Skeletal muscle tissue (tissue), 4 donors: ENCODE results near the gene VIPR2. TPM values are rescaled to one million over a fixed set of nuclear protein-coding genes. Genes with fewer than 3 reads are reported as not detected.

Experiments used
- H3K27ac ChIP-seq: one replicate; pipeline ENCODE4 v1.7.0; 2013; ENCODE audit warnings: mild to moderate bottlenecking, low read depth, low read length, inconsistent platforms
- H3K27me3 ChIP-seq, 3 donors: one replicate each; pipeline ENCODE4 v1.7.0; 2013; ENCODE audit warnings: low read length in 3 of 3; ENCODE audit not compliant: control insufficient read depth in 3 of 3, insufficient read depth in 3 of 3
- H3K36me3 ChIP-seq, 3 donors: one replicate each; pipeline ENCODE4 v1.7.0; 2013; ENCODE audit warnings: low read length in 3 of 3; ENCODE audit not compliant: control insufficient read depth in 3 of 3, insufficient read depth in 3 of 3
- H3K4me1 ChIP-seq, 3 donors: one replicate each; pipeline ENCODE4 v1.7.0; 2013; ENCODE audit warnings: low read length in 3 of 3, mild to moderate bottlenecking in 3 of 3; ENCODE audit not compliant: control insufficient read depth in 3 of 3, insufficient read depth in 3 of 3
- H3K4me3 ChIP-seq, 3 donors: one replicate each; pipeline ENCODE4 v1.7.0; 2013; ENCODE audit warnings: low read length in 3 of 3
- H3K9ac ChIP-seq, 3 donors: one replicate each; pipeline ENCODE4 v1.7.0; 2013; ENCODE audit warnings: low read length in 3 of 3, mild to moderate bottlenecking in 3 of 3, moderate library complexity in 2 of 3, low read depth in 1 of 3
- H3K9me3 ChIP-seq, 3 donors: one replicate each; pipeline ENCODE4 v1.7.0; 2013; ENCODE audit warnings: low read length in 3 of 3; ENCODE audit not compliant: control insufficient read depth in 3 of 3
- total RNA-seq: library from RNA; depleted of rRNA; stranded (reverse); fragments of >200 nt; gene quantifications from one replicate; pipeline ENCODE4 v1.2.3, GENCODE V29; 2014
- donor health status: Osteomylitis.

VIPR2 gene
- total RNA-seq, 1 donor from 2014 or later: 6.3 TPM

DNA sequence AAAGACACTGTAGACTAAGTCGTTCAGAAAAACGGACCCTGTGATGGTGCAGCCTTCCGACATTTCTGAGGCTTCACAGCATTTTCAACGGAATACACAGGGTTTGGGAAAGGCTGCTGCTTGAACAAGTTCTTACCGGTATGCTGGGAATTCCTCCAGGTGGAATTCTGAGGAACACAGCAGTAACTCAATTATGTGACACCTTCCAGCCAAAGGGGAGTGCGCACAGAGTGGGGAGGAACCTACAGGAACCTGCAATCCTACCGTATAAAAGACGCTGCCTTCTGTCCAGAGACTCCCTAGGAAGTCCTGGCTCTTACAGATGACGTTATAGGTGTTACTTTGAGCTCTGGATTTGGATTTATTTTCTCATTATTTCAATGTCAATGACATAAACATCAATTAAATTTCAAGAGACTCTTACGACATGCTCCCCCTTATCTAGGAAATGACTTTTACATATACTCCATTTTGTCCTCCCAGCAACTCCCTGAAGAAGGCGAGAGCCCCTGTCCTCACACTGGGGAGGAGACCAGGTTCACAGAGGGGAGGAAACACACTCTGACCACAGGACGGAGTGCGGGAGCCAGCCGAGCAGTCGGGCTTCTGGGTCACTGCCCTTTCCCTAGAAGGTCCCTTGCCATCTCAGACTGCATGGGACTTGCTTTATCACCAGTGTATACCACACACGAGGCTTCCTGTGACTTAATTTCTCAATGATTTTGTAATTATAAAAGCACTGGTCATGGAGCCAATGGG is 27.9 kb downstream of the VIPR2 start:
- Histone ChIP-seq H3K36me3 (no peaks in the 10 kb centered on the region), H3K9ac (no peak overlapping the region), H3K27ac (no peak overlapping the region), H3K4me3 (no peak overlapping the region), H3K27me3 (peaks cover 3 to 4% (median 4%) of the 10 kb centered on the region in 3 donors), H3K4me1 (peaks cover 0 to 15% (median 11%) of the 10 kb centered on the region in 3 donors), H3K9me3 (no peaks in the 10 kb centered on the region)

GRCh38 chr7:159115601-159116501 is 28.8 kb downstream of the VIPR2 start:
- Histone ChIP-seq H3K4me3 (no peak overlapping the region), H3K27me3 (peaks cover 3 to 4% (median 4%) of the 10 kb centered on the region in 3 donors), H3K36me3 (no peaks in the 10 kb centered on the region), H3K9ac (no peak overlapping the region), H3K27ac (no peak overlapping the region), H3K9me3 (no peaks in the 10 kb centered on the region), H3K4me1 (peaks cover 0 to 15% (median 11%) of the 10 kb centered on the region in 3 donors)

DNA sequence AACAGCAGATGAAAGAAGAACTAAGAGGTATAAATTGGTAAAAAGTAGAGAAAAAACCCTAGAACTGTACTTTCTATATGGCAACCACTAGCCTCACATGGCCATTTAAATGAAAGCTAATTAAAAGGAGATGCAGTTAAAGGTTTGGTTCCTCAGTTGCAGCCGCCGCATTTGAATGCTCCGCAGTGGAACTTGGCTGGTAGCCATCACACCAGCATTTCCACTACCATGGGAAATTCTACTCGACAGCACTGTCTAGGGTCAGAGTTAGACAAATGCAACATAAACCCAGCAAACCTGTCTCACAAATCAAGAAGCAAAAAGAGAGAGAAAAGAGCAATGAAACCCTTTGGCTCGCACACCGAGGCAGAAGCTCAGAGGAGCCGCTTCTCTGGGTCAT is 29.7 kb downstream of the VIPR2 start:
- H3K27me3 ChIP-seq: peaks cover 0 to 4% (median 3%) of the 10 kb centered on the region in 3 donors
- H3K27ac ChIP-seq: no peak overlapping the region
- H3K4me3 ChIP-seq: no peak overlapping the region
- no peak overlapping the region for H3K9ac ChIP-seq
- H3K36me3 ChIP-seq: no peaks in the 10 kb centered on the region
- peaks cover 0 to 15% (median 11%) of the 10 kb centered on the region in 3 donors for H3K4me1 ChIP-seq
- no peaks in the 10 kb centered on the region for H3K9me3 ChIP-seq

DNA sequence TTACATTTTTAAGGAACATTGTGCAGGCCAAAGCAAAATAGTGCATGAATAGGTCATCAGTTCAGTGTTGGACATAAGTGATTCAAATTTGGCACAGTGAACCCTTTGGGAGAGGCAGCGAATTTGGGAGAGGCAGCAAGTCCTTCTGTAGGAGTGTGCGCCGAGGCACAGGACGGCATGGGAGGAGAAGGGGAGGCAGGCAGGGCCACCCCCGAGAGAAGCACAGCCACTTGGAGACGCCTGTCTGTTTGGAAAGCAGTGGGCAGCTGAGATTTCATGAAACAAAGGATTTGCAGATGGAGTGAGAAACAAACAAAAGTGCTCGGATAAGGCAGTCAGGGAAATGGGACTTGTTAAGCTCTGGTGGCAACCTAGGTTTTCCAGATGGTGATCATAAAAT is 30.6 kb downstream of the VIPR2 start:
- H3K9ac ChIP-seq: no peak overlapping the region
- H3K36me3 ChIP-seq: no peaks in the 10 kb centered on the region
- H3K27me3 ChIP-seq: peaks cover 0 to 4% (median 3%) of the 10 kb centered on the region in 3 donors
- peaks cover 0 to 15% (median 12%) of the 10 kb centered on the region in 3 donors for H3K4me1 ChIP-seq
- no peak overlapping the region for H3K27ac ChIP-seq
- no peak overlapping the region for H3K4me3 ChIP-seq
- no peaks in the 10 kb centered on the region for H3K9me3 ChIP-seq

DNA sequence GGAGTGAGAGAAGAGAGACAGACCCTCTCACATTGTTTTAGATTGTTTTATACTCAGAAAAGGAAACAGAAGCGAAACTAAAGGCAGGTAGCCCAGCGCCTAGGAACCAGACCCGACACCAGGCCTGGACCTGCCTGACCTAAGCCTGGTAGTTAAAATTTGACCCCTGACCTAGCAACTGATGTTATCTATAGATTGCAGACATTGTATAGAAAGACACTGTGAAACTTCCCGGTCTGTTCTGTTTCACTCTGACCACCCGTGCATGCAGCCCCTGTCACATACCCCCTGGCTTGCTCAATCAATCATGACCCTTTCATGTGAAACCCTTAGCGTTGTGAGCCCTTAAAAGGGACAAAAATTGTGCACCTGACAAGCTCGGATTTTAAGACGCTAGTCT is 31.6 kb downstream of the VIPR2 start:
- Histone ChIP-seq H3K9ac (no peak overlapping the region), H3K36me3 (no peaks in the 10 kb centered on the region), H3K27ac (no peak overlapping the region), H3K9me3 (no peaks in the 10 kb centered on the region), H3K4me1 (peaks cover 0 to 19% (median 12%) of the 10 kb centered on the region in 3 donors), H3K27me3 (peaks cover 0 to 4% (median 3%) of the 10 kb centered on the region in 3 donors), H3K4me3 (no peak overlapping the region)

DNA sequence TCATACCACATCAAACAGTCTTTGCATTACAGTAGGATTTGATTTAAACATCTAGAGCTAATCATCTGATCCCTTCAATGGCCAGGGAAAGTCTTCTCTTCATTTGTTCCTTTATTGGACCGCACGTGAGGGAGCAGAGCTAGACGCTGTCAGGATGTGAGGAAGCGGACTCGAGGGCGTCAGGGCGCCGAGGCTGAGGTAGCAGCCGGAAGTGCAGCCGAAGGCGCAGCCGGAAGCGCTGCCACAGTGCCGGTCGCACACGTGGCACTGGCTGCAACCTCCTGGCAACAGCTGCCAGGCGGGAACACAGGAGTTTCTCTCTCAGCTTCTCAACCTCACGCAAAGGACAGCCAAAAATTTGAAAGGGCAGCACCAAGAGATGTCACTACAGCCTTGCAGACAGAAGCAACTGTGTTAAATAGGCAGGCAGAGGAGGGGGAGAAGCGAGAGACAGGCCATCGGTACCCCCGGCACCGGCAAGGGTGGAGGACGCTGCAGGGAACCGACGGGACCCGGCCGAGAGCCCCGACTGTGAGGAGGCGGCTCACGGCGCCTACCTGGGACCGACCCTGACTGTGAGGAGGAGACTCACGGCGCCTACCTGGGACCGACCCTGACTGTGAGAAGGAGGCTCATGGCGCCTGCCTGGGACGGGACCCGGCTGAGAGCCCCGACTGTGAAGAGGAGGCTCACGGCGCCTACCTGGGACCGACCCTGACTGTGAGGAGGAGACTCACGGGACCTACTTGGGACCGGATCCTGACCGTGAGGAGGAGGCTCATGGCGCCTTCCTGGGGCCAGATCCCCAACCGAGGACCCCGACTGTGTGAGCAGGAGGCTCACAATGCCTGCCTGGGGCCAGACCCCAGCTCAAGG is 32.3 kb downstream of the VIPR2 start:
- Histone ChIP-seq H3K4me3 (no peak overlapping the region), H3K9ac (no peak overlapping the region), H3K36me3 (no peaks in the 10 kb centered on the region), H3K9me3 (no peaks in the 10 kb centered on the region), H3K27me3 (peaks cover 0 to 4% (median 3%) of the 10 kb centered on the region in 3 donors), H3K27ac (no peak overlapping the region), H3K4me1 (peaks cover 0 to 17% (median 10%) of the 10 kb centered on the region in 3 donors)

GRCh38 chr7:159109653-159110035 is 35.0 kb downstream of the VIPR2 start:
- Histone ChIP-seq H3K9ac (no peak overlapping the region), H3K4me3 (no peak overlapping the region), H3K4me1 (peaks cover 3 to 25% (median 14%) of the 10 kb centered on the region in 3 donors), H3K27ac (no peak overlapping the region), H3K9me3 (no peaks in the 10 kb centered on the region), H3K27me3 (peaks cover 0 to 4% (median 3%) of the 10 kb centered on the region in 3 donors), H3K36me3 (no peaks in the 10 kb centered on the region)

- no peaks in the 10 kb centered on the region for H3K36me3 ChIP-seq
- H3K9ac ChIP-seq: no peak overlapping the region
- no peak overlapping the region for H3K4me3 ChIP-seq
- H3K9me3 ChIP-seq: no peaks in the 10 kb centered on the region
- peaks cover 6 to 30% (median 19%) of the 10 kb centered on the region in 3 donors for H3K4me1 ChIP-seq
- no peak overlapping the region for H3K27ac ChIP-seq
- H3K27me3 ChIP-seq: peaks cover 0 to 4% (median 3%) of the 10 kb centered on the region in 3 donors
These were observed 35.6 kb downstream of the VIPR2 start for GRCh38 chr7:159108941-159109652.

- Histone ChIP-seq H3K9ac (no peak overlapping the region), H3K9me3 (no peaks in the 10 kb centered on the region), H3K4me1 (peaks cover 9 to 36% (median 25%) of the 10 kb centered on the region in 3 donors), H3K27ac (no peak overlapping the region), H3K27me3 (peaks cover 0 to 4% (median 3%) of the 10 kb centered on the region in 3 donors), H3K36me3 (no peaks in the 10 kb centered on the region), H3K4me3 (no peak overlapping the region)
These were observed 36.2 kb downstream of the VIPR2 start for GRCh38 chr7:159108491-159108890.
